LHCN-M2 (cell line): ENCODE results near the gene OPN5. TPM values are rescaled to one million over a fixed set of nuclear protein-coding genes. Genes with fewer than 3 reads are reported as not detected.
"Not testable (repeated sequence)": the region's sequence is repeated elsewhere in the genome, so short reads cannot be mapped to it uniquely, and the experiment has no call there.

Experiments
- DNase-seq: peaks from one replicate; pipeline ENCODE4 v3.0.0-alpha.2; 2012; ENCODE audit warnings: low read depth
- polyA plus RNA-seq: library from polyadenylated mRNA; unstranded; fragments of >200 nt; gene quantifications from one replicate; pipeline ENCODE4 v1.2.1, GENCODE V29; 2012; ENCODE audit warnings: missing spikeins
- total RNA-seq: library from RNA; depleted of rRNA; stranded (reverse); fragments of >200 nt; gene quantifications from 2 replicates; pipeline ENCODE4 v1.2.3, GENCODE V29; 2014; rRNA removed

OPN5 gene, protein sequence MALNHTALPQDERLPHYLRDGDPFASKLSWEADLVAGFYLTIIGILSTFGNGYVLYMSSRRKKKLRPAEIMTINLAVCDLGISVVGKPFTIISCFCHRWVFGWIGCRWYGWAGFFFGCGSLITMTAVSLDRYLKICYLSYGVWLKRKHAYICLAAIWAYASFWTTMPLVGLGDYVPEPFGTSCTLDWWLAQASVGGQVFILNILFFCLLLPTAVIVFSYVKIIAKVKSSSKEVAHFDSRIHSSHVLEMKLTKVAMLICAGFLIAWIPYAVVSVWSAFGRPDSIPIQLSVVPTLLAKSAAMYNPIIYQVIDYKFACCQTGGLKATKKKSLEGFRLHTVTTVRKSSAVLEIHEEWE
- not detected in 2 replicates for total RNA-seq
- polyA plus RNA-seq: not detected

DNA sequence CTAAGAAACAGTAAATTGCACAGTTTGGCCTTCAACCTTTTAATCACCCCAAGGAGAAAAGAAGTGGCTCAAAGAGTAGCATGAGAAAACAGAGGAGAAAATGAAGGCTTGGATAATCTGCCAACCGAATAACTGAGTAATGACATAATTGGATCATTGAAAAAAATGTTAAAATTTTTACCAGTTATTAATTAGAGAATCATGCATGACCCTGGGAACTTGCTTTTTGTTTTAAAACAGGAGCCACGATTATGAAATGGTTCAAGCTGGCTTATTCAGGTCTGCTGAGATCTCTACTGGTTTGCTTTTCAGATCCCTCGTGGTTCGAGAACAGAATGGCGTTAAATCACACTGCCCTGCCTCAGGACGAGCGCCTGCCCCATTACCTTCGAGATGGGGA, at the start of gene OPN5:
OPN5 (plus strand) TSS at position 301 of the 400 bp plus-strand sequence; CDS start at position 336, 35 bp downstream.
- DNase-seq: no peak

DNA sequence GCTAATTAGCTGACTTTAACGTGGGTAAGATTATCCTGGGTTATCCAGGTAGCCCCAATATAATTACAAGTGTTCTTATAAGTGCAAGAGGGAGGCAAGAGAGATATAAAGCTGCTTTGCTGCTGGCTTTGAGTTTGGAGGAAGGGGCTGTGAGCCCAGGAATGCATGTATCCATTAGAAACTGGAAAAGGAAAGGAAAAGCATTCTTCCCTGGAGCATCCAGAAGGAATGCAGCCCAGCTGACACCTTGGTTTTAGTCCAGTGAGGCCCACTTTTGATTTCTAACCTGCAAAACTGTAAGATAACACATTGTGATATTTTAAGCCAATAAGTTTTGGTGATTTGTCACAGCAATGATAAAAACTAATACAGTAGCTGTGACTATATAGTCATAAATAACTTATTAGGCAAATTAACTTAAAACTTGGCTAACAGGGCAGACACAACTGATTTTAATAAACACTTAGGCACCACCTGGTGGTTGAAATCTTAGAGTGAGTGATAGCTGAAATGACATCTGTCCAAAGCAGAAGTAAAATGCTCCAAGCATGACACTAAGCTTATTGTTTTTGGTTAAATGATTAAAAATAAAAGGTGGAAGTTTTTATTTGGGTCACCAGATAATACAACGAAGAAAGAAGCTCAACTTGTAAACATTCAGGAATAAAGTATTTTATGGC, 47.8 kb upstream of the OPN5 start:
- DNase-seq: no peak

DNA sequence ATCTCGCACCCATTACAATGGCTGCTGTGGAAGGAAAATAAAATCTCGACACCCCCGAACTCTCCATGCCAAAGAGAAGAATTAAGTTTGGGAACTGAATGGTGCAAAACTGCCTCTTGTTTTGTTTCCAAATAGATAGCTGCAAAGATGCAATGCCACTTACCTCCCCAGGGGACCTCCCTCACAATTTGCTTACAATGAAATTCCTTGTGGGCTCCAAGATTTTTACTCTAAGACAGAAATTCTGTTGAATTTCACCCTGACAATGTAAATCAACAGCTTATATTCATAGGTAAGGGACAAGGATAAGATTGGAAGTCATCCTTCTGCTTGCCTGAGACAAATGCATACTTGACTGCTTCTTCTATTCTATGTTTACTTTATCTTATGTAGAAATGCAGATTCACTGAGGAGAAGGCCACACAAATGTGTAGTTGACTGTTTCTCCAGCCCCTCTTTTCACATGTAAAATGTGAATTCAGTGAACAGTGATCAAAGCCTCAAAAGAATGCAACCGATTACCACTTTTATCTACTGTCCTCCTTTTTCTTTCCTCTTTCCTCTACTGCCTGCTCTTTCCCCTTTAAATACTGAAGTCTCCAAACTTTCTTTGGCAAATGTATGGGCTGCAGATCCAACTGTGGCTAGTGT, 46.9 kb upstream of the OPN5 start:
- DNase-seq: no peak

DNA sequence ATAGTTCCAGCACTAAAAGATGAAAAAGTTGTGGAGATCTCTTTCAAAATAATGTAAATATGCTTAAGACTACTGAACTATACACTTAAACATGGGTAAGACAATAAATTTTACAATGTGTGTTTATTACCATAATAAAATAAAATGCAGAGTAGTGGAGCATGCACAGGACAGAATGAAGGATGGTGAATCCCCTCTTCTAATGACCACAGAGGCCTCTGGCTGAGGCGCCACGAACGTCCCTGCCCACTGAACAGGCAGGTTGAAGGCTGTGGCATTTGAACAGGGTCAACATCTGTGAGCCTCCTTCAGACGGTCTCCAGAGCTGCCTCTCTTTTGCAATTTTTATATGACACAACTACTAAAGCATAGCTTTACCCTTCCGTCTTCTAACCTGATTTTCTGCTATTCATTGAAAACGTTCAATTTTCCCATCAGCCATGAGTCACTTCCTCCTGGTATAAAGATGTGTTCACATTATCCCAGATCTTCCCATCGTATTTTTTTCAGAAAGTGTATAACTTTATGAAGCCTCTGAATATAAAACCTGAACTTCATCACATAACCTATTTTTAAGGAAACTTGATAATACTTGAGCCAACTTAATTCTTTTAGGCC, 45.6 kb upstream of the OPN5 start:
- DNase-seq: no peak

DNA sequence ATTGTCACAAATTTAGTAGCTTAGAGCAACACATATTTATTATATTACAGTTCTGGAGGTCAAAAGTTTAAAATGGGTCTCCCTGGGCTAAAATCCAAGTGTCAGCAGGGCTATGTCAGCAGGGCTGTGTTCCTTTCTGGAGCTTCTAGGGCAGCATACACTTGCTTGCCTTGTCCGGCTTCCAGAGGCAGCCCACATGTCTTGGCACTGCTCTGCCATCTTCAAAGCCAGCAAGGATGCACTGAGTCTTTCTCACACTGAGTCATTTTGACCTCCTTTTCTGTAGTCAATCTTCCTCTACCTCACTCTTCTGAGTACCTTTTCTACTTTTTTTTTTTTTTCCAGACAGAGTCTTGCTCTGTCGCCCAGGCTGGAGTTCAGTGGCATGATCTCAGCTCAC, 44.4 kb upstream of the OPN5 start:
- DNase-seq: no peak

DNA sequence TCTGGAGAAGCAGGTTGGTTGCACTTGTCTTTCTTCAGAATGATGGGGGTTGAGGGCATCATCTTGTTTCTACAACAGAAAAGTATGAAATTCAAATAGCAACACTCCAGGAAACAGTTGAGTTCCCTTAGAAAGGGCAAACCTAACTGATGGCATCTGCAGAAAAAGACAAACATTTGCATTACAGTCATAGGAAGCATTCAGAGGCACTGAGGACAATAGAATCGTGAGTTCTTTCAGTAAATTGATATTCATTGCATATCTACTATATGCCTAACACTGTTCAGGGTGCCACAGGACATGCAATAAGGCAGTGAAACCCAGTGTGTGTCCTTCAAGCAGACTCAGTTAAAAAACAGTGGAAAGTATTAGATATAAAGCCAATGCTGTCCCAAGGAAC, 41.1 kb upstream of the OPN5 start:
- DNase-seq: no peak

DNA sequence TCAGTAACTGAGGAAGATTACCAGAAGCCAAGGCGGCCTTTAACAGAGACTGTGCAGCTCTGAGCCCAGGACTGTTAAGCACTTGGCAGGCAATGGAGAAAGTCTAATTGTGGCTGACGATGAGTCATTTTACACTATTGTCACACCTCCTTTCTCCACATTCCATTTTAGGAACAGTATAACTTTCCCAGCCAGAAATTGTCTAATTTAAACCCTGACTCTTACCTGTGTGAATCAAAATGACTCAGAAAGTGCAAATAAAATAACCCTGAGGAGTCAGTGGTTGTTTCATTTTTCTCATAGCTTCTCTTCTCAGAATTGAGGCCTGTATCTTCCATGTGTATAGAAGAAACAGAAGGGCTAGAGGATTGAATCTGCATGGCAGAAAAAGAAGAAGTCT, 40.0 kb upstream of the OPN5 start:
- peak; percentile 35 for DNase-seq

DNA sequence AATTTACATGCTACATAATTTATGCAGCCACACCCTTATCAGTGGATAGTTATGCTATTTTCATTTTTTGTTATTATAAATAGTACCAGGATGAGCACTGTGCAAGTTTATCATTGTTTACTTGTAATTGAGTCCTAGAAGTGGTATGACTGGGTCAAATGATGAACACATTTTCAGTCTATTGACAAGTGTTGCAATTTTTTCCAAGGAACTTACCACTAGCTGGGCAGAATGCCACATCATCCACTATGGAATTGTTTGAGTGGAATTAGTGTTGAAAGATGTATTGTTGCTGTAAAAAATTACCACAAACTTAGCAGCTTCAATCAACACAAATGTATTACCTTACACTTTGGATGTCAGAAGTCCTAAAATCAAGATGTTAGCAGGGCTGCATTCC, 38.1 kb upstream of the OPN5 start:
- DNase-seq: peak; percentile 68

DNA sequence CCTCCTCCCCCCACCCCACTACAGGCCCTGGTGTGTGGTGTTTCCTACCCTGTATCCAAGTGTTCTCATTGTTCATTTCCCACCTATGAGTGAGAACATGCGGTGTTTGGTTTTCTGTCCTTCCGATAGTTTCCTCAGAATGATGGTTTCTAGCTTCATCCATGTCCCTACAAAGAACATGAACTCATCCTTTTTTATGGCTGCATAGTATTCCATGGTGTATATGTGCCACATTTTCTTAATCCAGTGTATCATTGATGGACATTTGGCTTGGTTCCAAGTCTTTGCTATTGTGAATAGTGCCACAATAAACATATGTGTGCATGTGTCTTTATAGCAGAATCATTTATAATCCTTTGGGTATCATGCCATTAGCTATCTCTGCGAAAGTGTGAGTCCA, 36.6 kb upstream of the OPN5 start:
- DNase-seq: not testable (repeated sequence)

DNA sequence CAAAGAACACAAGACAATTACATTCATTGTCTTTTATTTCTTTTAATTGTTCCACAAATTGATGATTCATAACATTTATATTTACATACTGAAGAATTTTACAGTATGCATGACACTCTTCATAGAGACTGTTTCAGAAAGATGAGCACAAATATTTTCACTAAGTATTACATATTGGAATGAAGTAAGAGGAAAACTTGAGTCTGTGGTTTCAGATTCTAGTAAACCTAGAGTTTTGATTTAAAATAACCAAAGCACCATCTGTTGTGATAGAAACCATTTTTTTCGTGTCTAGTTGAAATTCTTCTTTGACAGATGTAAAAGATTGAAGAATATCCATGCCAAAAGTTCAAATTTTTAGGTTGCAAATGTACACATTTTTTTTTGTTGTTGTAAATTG, 32.1 kb upstream of the OPN5 start:
- no peak for DNase-seq

DNA sequence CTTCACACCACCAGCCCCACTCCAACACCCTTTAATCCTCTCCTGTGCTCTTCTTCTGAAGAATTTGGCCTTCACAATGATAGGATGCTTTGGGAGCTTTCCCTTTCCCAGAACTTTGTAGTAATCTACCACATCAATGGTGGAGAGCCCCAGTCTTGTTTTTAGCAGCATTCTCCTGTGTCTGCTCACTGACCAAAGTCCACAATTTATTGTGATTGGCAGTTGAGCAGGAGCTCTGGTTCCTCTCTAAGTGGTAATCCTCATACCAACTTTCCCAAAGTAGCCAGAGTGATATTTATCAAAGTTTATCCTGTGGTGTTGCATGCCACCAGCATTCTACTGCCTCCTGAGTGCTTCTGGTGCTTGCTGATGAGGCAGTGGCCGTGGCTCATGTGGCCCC, 29.0 kb upstream of the OPN5 start:
- no peak for DNase-seq

DNA sequence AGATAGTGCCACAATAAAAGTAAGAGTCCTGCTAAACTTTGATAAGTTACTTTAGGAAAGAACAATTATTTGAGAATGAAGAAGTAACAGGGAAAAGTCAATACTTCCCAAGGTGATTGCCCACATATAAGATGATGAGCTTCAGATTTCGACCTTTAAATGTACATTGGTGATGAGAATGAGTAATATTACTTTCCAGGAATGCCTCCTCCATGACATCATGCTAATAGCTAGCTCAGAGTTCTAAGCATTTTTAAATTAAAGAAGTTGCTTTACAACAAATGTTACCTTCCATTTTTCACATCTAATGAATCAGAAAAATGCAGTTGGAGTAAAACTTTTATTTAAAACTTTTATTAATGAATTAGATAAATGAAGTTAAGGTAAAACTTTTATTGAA, 22.5 kb upstream of the OPN5 start:
- no peak for DNase-seq

DNA sequence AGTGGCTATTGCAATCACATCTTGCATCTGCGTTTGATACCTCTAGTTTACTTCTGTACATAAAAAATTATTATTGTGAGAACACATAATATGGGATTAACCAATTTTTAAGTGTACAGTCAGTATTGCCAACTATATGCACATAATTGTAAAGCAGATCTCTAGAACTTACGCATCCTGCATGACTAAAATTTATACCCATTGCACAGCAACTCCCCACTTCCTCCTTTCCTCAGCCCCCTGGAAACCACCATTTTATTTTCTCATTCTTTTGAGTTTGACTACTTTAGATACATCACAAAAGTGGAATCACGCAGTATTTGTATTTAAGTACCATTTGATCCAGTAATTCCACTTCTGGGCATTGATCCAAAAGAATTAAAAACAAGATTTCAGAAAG, 19.3 kb upstream of the OPN5 start:
- no peak for DNase-seq

DNA sequence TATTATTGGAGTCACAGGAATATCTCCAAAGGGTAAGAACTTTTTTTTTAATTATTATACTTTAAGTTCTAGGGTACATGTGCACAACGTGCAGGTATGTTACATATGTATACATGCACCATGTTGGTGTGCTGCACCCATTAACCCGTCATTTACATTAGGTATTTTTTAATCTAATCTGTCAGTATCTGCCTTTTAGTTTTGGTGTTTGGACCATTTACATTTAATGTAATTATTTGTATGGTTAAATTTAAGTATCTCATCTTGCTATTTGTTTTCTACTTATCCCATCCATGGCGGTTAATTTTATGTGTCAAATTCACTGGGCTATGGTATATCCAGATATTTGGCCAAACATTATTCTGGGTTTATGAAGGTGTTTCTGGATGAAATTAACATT, 15.4 kb upstream of the OPN5 start:
- DNase-seq: no peak

DNA sequence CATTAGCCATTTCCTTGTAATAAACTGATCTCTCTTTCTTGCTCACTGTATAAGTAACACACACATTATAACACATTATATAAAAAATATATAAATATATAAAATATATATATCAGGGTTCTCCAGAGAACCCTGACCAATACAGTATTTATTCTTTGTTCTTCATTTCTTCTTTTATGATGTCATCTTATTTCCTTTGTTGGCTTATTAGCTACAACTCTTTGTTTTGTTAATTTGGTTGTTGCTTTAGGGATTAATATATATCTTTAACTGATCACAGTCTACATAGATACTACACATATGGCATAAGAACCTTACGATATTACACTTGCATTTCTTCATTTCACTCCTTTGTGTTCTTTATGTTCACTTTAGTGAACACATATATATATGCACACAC, 14.7 kb upstream of the OPN5 start:
- DNase-seq: no peak

DNA sequence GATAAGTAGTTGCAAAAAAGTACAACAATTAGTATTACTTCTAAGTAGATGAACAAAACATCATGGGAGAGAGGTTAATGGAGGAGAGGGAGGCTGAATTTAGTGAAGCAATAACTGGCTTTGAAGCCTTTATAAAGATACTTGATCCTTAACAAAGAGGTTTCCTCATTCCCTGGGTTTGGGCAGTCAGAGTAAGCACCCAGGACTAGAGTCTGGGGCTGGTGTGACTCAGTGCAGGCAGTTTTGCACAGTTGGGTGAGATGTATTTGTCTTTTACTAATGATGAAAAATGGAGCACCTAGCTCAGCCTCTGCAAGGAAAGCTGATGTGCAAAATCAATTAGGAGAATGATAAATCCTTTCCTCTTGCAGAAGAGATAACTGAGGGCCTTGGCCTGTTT, 11.8 kb upstream of the OPN5 start:
- DNase-seq: no peak

DNA sequence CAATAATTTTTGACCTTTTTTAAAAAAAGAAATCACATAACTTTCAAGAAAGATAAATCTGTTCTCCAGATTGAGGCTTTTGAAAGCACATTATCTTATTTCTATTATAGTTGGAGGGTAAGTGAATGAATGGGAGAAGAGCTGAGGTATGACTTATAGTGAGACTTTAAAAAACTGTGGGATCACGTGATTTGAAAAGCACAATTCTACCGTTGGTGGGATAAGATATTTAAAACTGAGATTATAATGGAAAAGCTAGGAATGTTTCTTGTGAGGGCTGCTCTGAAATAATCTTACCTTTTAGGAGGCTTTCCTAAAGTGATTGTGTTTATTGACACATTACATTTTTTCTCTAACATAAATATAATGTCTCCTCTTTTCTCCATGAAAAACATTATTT, 9.5 kb upstream of the OPN5 start:
- DNase-seq: no peak

DNA sequence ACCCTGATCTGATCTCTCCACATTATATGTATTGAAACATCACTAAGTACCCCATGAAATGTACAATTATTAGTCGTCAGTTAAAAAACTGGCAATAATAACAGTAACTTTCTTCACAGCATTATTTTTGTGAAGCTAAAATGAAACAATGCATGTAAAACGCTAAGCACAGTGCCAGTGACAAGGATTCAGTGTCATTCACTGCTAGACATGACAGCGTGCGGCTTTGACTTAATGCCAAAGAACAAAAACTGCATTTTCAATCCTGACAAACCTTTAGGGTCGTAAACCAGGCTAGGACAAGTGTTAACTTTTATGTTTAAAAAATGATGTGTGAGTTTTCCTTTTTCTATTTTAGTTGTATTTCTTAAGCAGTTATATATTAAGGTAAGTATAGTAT, 8.8 kb upstream of the OPN5 start:
- no peak for DNase-seq

DNA sequence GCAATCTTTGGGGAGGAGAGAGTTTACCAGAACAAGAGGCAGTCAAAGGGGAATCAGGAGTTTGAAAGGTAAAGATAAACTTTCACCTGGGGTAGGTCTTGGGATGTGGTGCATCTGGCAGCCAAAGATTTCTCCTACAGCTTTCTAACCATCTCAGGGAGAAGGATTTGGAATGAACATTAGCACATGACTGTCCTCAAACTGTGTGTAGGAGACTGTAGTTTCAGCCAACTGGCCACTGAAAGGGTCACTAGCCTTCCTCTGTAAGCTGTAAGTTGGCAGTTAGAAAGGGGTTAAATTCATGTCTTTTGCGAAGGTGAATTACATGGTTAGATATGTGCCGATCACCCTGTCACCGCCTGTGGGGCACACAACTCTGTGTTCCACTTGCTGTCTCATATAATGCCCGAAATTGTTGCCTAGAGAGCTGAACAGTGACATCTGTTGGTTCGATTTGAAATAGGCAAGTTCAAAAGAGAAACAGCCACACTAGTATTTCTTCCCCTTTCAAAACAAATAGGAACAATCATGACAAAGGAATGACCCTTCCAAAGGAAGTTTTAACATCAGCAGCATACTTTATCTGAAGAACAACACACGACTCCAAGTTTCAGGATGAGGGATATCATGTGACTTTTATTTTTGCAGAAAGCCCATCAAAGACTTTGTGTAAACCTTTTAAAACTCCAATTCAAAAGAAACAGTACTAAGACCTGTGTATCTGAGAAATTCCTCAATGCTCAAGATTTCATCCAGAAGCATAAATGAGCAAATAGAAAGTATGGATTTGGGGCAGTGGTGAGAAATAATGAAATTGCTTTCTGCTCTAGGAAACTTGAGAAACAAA, 1.1 kb upstream of the OPN5 start:
- peak; percentile 73 for DNase-seq

DNA sequence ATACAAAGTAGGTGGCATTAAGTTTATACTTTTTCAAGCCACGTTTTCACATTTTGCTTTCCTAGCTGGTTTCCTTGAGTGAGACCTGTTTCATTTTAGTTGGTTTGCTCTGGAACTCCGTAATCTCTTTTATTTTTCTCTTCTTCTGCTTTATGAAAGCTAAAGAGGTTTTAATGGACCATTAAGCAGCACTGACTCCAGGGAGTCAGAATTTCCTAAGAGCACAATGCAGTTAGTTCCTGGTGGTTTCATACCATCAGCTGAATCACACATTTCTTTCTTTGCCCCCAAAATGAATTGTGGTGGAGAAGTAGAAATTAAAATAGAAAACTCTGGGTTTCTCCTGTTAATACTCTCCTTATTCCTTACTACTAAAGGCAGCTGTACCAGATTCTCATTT, 3.4 kb downstream of the OPN5 start:
- no peak for DNase-seq
